Frontal cortex (tissue), 4 donors: ENCODE measurements around the gene FERMT2. TPM values are rescaled to one million over a fixed set of nuclear protein-coding genes. Genes with fewer than 3 reads are reported as not detected.
"Not testable (repeated sequence)": the region's sequence is repeated elsewhere in the genome, so short reads cannot be mapped to it uniquely, and the experiment has no call there.

ENCODE experiments used
- DNase-seq, 2 donors: peaks; one replicate each; pipeline ENCODE4 v3.0.0; 2012; ENCODE audit warnings: low spot score in 2 of 2
- FAIRE-seq: peaks from 2 replicates; lab custom pipeline; 2012; peaks lifted over from hg19 to GRCh38; lab: Jason Lieb, UNC
- total RNA-seq: library from RNA; depleted of rRNA; stranded (reverse); fragments of >200 nt; gene quantifications from one replicate; pipeline ENCODE4 v1.2.3, GENCODE V29; 2014
- donor health status: control.
- donor health status: control.
- donor health status: control.

The FERMT2 gene
- total RNA-seq, 1 donor from 2014 or later: 75.8 TPM

DNA sequence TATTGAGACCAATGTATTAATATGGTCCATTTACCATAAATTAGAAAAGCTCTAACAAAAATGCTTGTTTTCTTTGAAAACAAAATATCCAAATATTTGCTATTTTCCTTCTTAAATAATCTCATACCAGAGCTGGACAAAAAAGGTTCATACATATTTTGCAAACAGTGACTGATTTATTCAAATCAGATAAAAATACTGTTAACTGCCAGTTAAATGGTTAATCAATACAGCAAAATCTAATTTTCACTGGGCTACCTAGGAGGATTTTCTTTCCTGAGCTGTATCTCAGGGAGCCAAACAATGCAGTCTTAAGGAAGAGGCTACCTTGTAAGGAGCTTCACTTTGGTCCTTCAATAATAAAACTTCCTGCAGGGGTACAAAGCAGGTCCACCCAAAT, 2.0 kb downstream of the FERMT2 start:
- FAIRE-seq (no peak), DNase-seq (no peak)

DNA sequence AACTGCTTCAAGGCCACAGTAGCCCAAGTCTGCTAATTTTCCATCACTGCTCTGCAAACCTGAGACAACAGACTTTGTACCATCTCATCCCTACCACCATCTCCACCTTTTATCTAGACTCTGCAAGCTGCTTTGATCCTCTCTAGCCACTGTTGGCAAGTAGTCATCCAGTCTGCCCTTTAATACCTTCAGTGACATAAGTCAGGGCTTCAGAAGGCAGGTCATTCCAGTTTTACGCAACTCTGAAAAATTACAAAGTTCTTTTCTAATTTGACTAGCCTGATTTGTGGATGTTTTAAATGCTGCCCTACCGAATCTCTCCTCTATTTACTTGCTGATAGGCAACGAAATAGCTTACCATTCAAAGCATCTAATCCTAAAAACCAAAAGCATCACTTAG, 2.8 kb downstream of the FERMT2 start:
- FAIRE-seq: no peak
- DNase-seq: no peak

DNA sequence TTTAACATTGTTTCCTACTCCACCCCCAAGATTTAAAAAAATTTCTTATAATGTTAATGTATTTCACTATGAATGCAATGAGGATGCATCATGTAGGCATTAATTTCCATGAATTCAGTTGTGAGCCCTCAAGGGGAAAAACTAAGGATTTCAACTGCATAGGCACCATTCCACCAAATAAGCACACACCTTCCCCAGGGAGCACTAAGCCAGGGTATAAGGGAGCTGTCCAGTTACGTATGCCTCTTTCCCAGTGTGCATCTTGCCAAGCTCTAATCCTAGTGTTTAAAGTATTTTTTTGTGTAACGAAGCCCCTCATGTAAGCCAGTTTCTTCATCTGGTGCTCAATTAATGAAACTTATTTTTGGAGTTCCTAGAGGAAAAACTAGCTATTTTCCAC, 6.6 kb downstream of the FERMT2 start:
- FAIRE-seq (no peak), DNase-seq (no peak)

DNA sequence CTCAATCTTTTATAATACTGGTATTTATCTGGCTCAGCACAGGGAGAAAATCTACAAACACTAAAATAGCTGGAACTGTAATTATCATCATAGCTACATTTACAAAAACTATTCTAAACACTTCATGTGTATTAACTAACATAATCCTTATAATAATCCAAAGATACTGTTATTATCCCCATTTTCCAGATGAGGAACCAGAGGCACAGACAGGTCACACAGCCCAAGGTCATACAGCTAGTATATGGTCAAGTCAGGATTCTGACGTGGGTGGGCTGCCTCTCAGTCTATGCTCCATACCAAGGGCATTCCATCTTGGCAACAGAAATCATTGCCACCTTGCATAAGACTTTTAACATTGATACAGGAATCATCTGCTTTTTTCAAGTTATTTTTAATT, 11.4 kb downstream of the FERMT2 start:
- FAIRE-seq: no peak
- no peak for DNase-seq

DNA sequence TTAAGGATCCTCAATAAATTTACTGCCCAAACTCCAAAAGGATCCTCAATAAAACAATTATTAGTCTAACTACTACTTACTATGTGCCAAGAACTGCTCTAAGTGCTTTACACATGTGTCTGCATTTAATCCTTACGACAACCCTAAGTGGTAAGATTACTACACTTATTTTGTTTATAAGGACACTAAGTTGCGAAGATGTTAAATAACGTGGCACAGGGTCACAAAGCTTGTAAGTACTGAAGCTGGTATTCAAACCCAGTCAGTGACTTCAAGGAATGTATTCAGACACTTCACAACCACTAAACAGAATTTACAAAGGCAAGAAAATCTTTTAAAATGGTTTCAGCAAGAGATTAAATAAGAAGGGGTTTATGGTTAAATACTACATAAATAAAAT, 13.0 kb downstream of the FERMT2 start:
- FAIRE-seq (no peak), DNase-seq (no peak)

DNA sequence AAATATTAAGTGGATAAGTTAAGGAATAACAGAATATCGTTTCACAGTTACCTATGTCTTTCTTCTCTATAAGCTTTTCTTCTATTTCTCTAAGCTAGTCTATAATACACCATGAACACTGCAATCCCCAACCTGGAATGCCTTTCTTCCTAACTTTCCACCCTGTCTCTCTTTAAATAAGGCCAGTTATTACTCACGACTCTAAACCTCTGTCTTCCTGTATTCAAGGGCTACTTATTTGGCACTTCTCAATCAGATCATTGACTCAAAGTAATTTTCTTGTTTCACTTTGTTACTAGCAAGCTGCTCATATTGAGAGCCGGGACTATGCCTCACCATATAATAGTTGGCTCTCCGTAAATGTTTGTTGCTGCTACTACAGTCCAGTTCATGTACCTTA, 13.5 kb downstream of the FERMT2 start:
- no peak for FAIRE-seq
- DNase-seq: no peak

DNA sequence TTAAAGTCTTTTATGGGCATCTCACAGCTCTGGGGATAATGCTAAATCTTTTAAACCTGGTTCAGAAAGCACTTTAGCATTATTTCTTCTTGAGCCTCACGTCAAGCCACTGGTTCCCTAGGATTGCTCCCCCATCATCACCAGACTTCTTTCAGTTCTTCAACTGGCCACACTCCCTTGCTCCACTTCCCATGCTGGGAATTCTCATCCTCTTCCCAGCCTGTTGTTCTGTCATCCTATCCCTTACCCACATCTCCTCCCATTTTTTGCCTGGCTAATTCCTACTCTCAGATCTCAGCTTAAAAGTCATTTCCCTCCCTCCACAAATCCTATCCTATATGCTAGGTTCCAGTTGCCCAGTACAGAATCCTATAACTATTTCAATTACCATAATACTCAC, 14.4 kb downstream of the FERMT2 start:
- FAIRE-seq: no peak

DNA sequence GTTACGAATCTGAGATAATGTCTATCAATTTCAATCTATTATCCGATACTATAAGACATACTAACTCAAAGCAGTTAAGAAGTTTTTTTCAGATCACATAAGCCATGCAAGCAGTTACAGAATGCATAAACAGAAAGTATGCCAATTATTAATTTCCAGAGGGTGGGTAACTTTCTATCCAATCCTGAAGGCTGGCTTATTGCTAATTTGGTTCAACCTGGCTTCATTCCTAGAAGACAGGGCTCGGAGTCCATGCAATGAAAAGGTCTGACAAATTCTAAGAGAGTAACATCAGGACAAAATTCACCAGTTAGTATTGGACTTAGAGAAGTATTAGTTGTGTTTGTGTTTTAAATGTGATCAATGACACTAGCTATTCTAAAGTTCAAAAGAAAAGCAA, 15.0 kb downstream of the FERMT2 start:
- no peak for FAIRE-seq
- no peak for DNase-seq

More for the DNA sequence above, 14.4 kb downstream of the FERMT2 start:
- DNase-seq: no peak

DNA sequence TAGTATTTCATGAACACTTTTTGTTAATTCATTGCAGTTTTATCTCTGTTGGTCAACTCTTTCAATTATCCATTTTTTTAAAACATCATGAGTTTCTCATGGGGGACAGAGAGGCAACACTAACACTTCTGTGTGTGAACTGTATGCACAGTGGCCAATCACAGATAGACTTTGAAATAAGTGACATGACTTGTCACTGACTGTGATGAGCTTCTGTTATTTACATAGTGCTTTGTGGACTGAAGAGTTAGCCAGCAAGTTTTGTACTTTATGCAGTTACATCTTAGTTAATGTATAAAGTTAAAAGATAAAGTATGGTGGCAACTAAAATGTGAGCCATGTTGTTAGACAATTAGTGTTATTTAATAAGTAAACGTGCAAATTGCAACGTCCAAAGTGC, 16.1 kb downstream of the FERMT2 start:
- DNase-seq (no peak), FAIRE-seq (no peak)

DNA sequence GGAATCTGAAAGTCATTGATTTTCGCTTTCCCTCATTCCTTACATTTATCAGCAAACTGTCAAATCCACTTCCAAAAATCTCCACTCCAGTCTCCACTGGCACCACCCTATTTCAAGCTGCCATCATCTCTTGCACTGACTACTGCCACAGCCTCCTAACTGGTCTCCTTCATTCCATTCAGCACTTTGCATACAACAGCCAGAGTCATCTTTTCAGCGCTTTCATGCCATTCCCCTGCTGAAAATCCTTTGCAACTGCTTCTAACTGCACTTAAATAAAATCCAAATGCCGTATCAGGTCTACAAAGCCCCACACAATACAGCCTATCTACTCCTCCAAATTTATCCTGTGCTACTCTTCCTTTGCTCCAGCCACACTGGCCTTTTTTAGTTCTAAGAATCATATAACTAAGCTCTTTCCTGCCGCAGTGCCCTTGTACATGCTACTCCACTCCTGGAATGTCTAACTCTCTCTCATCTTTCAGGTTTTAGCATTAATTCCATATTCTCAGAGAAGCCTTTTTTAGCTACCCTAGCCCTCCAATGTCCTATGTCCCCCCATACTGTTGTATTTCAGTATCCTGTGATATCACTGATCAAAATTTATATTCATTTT, 21.6 kb downstream of the FERMT2 start:
- DNase-seq (no peak), FAIRE-seq (no peak)

DNA sequence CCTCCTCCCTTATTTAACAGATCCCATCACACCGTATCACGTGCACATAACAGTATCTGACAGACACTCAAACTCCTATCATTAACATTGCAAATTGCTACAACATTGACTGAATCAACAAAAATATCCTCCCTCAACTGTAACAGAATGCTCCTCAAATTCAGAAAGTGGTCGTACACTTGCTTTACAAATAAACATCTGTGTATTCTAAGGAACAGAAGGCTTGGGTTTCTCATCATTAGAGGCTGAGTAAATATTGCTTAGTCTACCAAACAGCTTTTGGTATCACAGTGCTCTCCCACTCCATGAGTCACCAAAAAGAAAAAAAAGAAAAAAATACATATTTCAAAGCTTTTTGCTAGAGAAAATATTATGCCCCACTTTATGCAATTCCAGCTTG, 23.9 kb downstream of the FERMT2 start:
- DNase-seq (no peak), FAIRE-seq (no peak)

DNA sequence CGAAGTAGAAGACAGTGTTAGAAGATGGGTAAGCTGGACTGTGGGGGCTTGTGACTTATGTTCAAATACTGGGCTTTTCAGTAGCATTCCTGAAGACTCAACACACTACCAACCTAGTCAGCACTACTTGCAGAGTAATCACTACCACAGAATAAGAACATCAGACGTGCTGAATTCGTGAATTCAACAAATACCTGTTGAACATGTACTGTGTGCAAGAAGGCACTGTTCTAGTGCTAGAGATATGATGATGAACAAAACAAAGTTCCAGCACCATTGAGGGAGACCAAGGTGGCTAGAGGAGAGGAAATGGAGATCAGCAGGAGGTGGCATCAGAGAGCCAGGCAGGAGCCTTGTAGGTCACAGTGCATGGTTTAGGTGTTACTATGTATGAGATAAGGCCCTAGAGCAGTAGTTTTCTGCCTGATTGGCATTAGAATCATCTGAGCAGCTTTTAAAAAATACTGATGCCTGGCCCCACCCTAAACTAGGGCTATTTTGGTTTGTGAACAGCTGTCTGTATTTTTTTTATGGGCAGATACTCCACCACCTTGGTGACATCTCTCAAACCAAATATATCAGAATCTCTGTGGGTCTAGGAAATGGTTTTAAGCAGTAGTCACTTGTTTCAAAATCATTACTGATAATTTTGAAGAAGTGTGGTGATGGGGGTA, 26.8 kb downstream of the FERMT2 start:
- FAIRE-seq (no peak), DNase-seq (no peak)

DNA sequence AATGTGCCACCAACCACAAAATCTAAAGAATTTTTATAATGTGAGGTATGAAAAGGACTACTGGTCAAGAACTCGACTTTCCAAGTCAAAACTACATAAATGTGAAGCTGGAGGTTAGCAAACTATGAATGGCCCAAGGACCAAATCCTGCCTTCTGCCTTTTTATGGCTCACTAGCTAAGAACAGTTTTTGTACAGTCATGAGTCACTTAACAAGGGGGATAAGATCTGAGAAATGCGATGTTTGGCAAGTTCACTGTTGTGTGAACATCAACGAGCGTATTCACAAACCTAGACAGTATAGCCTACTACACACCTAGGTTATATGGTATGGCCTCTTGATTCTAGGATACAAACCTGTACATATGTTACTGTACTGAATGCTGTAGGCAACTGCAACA, 28.2 kb downstream of the FERMT2 start:
- DNase-seq (no peak), FAIRE-seq (no peak)

DNA sequence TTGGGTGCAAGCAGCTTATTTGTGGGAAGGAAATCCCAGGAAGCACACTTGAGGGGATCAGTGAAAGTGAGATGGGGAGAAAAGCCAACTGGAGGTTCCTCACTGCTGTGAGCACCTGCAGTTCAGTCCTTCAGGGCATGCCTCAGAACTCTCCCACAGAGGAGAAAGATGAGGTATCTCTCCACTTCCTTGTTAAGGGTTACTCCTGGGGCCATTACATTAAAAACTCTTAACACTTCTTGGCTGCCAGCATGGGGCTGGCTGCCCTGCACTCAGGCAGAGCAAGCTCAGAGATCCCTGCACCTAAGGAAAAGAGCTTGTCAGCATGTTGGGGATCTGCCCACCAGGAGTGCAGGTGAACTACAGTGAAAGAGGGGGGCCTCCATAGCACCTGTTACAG, 28.8 kb downstream of the FERMT2 start:
- no peak for FAIRE-seq
- no peak for DNase-seq

DNA sequence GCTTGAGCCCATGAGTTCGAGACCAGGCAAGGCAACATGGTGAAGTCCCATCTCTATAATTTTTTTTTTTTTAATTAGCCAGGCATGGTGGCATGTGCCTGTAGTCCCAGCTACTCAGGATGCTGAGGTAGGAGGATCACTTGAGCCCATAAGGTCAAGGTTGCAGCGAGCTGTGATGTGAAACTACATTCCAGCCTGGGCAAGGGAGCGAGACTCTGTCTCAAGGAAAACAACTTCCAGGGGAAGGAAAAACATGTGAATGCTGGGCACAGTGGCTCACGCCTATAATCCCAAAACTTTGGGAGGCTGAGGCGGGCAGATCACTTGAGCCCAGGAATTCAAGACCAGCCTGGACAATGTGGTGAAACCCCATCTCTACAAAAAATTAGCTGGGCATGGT, 30.4 kb downstream of the FERMT2 start:
- FAIRE-seq, DNase-seq: not testable (repeated sequence)

DNA sequence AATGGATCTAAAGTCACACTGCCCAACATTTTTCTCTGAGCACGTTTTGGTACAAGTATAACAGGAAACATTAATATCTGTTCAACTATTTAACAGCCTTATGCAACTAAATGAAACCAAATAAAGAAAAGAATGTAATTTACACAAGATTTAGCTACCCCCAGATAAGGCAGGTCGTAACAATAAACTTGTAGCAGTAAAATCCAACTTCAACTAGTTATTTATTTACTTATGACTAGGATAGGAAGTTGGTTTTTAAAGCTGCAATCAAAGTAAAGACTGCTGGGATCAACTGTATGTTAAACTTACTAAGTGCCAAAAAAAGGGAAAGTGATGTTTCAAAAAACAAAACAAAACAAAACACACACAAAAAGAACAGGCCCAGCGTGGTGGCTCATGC, 30.9 kb downstream of the FERMT2 start:
- DNase-seq: no peak
- FAIRE-seq: no peak

DNA sequence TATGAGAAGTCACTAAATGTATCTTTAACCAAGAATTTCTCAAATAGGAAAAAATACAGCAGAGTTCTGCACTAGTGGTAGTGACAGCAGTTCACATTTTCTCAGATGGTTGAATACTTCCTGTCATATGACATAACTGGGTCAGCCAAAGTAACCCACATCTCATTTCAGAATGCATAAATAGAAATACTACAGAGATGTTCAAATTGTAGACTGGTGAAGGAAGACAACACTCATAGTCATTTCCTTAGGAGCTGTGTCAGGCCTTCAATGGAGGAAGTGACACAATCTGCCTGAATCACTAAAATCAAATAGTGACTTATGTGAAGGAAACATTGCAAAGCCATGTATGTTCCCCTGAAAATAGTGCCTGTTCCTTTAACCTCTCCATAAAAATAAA, 32.4 kb downstream of the FERMT2 start:
- DNase-seq (peak in 1 of 2 donors; percentile 33), FAIRE-seq (no peak)

DNA sequence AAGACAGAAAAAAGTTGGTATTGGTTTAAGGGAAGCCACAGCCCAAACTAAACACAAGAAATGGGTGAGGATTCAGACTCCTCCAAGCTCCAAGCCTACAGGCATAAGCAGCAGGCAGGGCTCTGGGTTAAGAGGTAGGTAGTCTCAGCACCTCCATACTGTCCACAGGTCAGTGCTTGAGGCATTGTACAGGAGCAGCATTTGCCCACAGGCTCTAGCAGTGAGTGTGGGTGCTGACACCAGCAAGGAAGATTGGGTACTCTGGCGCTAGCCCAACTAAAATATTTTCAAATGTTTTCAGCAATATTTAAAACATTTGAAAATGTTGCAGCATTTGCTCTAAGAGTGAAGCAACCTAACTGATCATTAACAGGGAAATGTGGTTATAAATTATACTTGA, 33.1 kb downstream of the FERMT2 start:
- no peak for FAIRE-seq
- DNase-seq: no peak

DNA sequence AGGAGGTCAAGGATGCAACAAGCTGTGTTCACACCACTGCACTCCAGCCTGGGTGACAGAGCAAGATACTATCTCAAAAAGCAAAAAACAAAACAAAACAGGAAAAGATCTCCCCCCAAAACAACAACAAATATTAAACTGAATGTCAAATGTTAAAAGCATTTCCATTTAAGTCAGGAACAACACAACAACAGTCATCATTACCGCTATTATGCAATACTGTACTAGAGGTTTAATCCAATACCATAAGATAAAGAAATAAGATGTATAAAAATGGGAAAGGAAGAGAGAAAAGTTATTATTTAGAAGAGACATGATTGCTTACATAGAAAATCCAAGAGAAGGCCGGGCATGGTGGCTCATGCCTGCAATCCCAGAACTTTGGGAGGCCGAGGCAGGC, 36.6 kb downstream of the FERMT2 start:
- FAIRE-seq: no peak
- DNase-seq: no peak

DNA sequence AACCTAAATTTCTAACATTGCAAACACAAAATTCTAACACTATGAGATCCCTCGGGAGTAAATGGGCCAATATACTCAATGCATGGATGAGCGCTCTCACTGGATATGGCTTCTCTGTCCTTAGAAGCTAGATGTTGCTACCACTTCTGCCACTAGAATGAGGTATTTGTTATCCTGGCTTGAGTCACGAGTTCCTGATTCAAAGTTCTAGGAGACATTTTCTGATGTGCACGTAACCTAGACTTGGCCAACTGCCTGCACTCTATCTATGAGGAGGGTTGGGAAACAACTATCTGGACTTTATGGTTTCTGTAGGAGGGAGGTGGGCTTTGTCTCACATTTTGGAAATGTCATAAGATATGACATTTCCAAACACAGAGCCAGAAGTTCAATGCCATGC, 37.6 kb downstream of the FERMT2 start:
- FAIRE-seq (no peak), DNase-seq (no peak)

DNA sequence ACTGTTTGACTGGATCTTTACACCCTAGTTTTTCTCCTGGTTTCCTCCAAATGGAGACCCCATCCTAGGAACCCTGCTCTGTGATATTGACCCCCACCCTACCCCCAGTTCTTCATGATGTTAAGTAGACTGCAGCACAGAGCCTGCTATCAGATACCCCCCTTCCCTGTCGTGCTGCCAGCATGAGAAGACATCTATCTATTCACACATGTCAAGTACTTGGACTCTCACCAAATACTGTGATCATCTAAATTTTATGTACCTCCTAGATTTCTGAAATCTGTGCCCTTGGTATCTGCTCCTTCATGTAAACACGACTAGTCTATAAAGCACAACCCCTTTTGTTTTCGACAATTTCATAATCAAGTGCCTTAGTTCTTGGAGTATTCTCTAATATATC, 38.9 kb downstream of the FERMT2 start:
- FAIRE-seq: no peak
- no peak for DNase-seq

DNA sequence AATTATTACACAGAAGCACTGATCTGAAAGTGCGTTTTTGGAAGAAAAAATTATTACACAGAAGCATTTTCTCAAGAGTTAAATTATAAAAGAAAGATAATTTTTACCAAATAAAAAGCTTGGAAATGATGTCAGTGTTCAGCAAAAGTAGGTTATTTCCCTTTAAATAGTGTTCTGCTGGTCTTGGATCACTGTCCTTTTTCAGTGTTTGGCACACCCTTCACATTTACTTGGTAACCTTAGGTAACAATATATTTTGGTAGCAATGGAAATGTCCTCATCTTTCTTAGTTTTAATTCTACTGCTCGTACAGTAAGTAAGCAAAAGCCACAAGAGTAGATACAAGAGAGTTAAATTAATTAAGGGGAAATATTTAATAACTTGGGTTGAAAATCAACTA, 40.3 kb downstream of the FERMT2 start:
- DNase-seq (no peak), FAIRE-seq (peak; percentile 19)
